SK-N-MC (cell line): ENCODE results near the gene RILPL2.

Experiments used
- EZH2 ChIP-seq: fragments of 200-600 bp; sonication (generic); IDR thresholded peaks from one replicate; pipeline ENCODE4 v1.6.1; 2017; ENCODE audit warnings: antibody characterized with exemption
- FOXP2 ChIP-seq: optimal IDR thresholded peaks from 2 replicates; pipeline ENCODE3; 2011; ENCODE audit warnings: mild to moderate bottlenecking, moderate library complexity; ENCODE audit not compliant: insufficient read depth; ENCODE audit errors: extremely low read length, control extremely low read depth
- POLR2AphosphoS5 ChIP-seq: IDR thresholded peaks from 2 replicates; pipeline ENCODE4 v1.6.1; 2012; ENCODE audit warnings: mild to moderate bottlenecking, low read depth, low read length, borderline replicate concordance

DNA sequence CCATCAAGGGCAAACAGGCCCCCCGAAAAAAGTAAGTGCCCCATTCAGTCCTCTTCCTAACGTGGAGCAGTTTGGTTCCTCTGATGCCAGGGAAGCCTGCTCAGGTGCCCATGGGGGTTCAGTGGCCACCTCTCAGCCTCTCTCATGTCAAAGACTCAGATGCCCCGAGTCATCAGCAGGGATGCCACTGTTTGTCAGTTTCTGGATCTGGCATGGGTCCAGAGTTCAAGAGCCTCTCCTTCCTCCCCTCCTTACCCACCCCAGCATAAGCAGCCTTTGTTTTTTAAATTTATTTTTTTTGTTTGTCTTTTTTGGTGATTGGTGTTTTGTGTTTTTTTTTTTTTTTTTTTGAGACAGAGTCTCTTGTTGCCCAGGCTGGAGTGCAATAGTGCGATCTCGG lies 41.2 kb downstream of the RILPL2 start:
- TF ChIP-seq EZH2 (no peak), POLR2AphosphoS5 (no peak), FOXP2 (no peak)
